DLD1 (cell line): ENCODE data around the gene LAIR1.

Source experiments
- in situ Hi-C: cut with HindIII; loops from 2 replicates; pipeline ENCODE4 v1.10.0; 2017; ENCODE audit warnings: low sequenced_read_pairs

Gene LAIR1

DNA sequence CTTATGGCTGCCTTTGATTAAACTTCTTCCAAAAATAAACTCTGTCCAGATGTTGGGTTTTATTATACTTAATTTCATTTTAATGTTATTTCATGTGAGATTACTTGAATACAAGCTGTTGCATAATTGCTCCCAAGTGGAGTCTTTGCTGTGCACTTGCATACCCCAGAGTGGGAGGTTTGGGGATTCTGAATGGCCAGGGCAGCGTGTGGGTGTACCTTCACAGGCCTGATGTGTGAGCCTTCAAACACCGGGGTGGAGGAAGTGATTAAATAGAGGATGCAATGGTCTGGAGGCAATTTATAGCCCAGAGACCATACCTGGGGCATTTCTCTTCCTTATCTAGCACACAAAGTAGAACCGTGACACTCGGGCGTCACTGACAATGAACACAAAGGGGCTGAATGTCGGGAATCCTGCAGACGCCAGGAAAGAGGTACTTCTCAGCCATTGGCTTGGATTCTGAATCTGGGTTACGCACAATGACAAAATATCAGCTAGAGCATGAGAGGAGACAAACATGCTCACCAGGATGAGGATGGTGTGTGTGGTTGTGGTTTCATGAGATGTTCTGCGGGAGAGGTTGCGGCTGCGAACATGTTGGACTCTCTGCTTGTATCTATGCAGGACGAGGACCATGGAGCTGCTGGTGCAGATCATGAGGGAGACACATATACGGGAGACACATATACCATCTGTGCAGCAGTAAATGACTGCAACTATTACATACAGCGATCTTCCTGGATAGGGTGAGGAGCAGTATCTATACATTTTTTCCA, 44.6 kb downstream of the LAIR1 start:
- in situ Hi-C loops, result no loop called here

DNA sequence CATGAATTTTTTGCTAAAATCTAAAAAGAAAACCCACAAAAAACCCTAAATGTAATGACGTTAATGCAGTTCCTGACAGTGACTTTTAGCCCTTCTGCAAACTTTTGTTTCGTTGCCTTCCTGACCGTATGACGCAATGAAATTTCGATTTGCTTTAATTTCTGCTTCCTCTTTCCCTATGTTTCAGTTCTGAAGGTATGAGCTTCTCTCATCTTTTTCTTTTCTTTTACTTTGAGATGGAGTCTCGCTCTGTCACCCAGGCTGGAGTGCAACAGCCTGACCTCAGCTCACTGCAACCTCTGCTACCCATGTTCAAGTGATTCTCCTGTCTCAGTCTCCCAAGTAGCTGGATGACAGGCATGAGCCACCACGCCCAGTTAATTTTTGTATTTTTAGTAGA, 45.7 kb downstream of the LAIR1 start:
- in situ Hi-C loops, result no loop called here

DNA sequence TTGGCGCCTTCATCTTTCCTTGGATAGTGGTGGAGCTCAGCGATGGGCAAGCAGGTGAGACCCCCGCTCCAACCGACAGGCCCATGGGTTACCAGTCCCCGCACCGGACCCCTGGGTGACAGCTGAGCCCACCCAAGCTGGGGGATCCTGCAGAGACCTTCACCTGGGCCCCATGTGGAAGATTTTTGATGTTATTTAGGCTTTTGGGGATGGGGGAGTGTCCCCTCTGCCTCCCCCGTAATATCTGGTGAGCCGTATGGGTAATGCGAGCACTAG, 46.8 kb downstream of the LAIR1 start:
- in situ Hi-C loops, result no loop called here

DNA sequence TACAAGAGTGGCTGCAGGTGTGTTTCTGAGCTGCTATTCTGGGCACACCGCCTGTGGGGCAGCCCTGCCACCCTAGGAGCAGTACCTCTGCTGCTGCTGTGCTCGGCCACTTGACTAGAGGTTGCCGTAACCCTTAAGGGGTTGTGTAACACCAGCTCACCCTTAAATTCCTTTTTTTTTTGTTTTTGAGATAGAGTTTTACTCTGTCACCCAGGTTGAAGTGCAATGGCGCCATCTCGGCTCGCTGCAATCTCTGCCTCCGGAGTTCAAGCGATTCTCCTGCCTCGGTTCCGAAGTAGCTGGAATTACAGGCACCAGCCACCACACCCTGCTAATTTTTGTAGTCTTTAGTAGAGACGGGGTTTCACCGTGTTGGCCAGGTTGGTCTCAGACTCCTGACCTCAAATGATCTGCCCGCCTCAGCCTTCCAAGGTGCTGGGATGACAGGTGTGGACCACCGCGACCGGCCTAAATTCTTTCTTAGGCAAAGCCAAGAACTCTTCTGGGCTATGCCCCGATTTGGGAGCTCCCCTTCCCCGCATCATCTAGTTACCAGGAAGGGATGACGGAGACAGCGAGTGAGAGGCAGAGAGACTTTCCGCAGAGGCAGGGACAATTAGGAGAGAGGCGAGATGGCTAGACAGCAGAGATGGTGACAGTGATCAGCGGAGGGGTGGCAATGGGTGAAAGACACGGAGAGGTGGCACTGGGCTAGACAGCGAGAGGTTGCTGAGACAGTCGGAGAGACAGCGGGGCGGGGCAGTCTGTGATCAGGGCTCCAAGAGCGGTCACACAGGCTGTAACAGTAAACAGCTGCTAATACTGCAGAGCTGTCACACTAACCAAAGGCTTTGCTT, 47.4 kb downstream of the LAIR1 start:
- in situ Hi-C loops, result no loop called here

GRCh38 chr19:54316746-54317107, 48.0 kb downstream of the LAIR1 start:
- in situ Hi-C loops, result no loop called here

DNA sequence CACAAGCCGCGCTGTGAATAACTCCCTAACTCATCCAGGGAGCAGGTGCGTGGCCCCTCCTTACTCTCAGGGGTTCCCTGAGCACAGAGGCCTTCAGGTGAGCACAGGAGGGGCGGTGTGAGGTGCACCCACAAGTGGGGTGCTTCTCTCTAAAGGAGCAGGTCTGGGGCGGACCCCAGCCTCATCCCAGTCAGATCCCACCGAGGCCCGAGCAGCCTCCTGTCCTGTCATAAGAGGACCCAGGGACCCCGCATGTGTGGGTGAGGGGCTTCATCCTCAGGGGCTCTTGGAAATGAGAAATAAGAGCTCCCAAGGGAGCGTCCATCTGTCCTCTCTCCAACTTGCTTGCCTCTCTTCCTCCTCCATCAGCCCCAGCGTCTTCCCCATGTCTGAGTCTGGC, 48.8 kb downstream of the LAIR1 start:
- in situ Hi-C loops, result no loop called here

GRCh38 chr19:54312436-54313377, 52.0 kb downstream of the LAIR1 start, which contains the start of gene LILRA5:
Gene LILRA5 (minus strand): TSS chr19:54313166. CDS start chr19:54313019, 147 bp downstream.
- in situ Hi-C loops, result no loop called here

DNA sequence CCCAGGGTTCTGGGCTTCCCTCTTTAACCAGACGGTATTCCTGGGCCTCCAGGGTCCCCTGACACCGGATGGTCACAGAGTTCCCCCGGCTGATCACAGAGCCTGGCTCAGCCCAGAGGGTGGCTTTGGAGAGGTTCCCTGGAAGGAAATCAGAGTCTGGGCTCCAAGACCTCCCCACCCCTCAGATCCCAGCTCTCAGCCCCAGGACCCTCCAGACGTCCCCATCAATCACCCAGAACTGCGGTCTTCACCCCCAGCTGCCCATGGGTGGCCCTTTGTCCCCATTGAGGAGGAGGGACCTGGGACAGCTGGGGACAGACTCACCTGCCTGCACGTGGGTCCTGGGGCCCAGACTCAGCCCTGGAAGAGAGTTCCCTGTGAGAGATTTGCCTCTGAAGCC, 52.7 kb downstream of the LAIR1 start:
- in situ Hi-C loops, result no loop called here

- in situ Hi-C loops, result no loop called here
Observed at GRCh38 chr19:54311486-54311885, 53.2 kb downstream of the LAIR1 start.

GRCh38 chr19:54310543-54310942, 54.2 kb downstream of the LAIR1 start:
- in situ Hi-C loops, result no loop called here

DNA sequence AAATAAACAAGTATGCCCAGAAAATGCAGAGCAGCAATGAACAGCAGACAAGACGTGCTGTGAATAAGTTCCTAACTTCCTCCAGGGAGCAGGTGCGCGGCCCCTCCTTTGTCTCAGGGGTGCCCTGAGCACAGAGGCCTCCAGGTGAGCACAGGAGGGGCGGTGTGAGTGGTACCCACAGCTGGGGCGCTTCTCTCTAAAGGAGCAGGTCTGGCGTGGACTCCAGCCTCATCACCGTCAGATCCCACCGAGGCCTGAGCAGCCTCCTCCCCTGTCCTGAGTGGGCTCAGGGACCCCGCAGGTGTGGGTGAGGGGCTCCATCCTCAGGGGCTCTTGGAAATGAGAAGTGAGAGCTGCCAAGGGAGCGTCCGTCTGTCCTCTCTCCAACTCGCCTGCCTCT, 54.9 kb downstream of the LAIR1 start:
- in situ Hi-C loops, result no loop called here

- in situ Hi-C loops, result no loop called here
Observed at GRCh38 chr19:54307389-54308020, 57.2 kb downstream of the LAIR1 start.

- in situ Hi-C loops, result no loop called here
Observed at GRCh38 chr19:54305141-54305540, 59.6 kb downstream of the LAIR1 start.

DNA sequence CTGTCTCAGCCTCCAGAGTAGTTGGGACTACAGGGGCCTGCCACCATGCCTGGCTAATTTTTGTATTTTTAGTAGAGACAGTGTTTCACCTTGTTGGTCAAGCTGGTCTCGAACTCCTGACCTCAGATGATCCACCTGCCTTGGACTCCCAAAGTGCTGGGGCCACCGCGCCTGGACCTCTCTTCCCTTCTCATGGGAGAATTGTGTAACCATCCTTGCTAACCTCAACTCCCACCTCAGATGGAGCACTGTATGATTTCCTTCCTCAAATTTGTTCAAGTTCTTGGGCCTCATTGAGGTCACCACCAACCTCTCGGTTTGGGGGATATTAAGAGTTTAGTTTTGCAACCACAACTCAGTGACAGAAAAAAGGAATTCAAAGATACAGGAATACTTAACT, 62.5 kb downstream of the LAIR1 start:
- in situ Hi-C loops, result no loop called here
